ENCODE data around the gene TNRC18.

GRCh38 chr7:5374464-5374863 is 49.2 kb downstream of the TNRC18 start:
- TF ChIP-seq CTCF (IDR thresholded peaks at IDR 0.05) (no peak), POLR2A (IDR thresholded peaks at IDR 0.05) (no peak)

Measured in Peyer's patch (tissue), 4 donors.